OCI-LY1 (cell line): Measurements from ENCODE around the gene SYK.

Experiments used
- EZH2 ChIP-seq: fragments of 200-600 bp; sonication (generic), shearing (Covaris generic); IDR thresholded peaks from 2 replicates; pipeline ENCODE4 v1.8.0; 2017; ENCODE audit warnings: borderline replicate concordance, mixed run types, mild to moderate bottlenecking, antibody characterized with exemption, low read length, moderate library complexity, mixed read lengths
- TF ChIP-seq, protein P1 (sequence below): fragments of 200-600 bp; sonication (generic), shearing (Covaris generic); IDR thresholded peaks from 2 replicates; pipeline ENCODE4 v1.5.1; 2017; ENCODE audit warnings: mild to moderate bottlenecking, antibody characterized with exemption, low read length, moderate library complexity, mixed read lengths

DNA sequence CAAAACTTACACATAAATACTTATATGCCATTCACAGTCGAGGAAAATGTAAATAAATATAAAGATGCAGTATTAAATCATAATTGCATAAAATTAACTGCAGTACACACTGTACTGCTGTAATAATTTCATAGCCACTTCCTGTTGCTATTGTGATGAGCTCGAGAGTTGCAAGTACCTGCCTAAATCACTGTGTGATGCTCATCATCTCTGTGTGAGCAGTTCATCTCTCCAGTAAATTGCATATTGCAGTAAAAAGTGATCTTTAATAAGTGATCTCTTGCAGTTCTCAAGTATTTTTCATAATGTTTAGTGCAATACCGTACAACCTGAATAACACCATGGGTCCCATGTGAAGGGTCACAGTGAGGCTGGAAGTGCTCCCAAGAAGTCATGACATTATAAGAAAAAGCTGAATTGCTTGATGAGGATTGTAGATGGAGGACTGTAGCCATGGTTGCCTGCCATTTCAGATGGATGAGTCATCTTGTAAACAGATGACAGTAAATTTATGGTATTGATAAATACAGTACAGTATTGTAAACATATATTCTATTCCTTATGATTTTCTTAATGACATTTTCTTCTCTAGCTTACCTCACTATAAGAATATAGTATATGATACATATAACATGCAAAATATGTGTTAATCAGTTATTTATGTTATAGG lies 34.9 kb downstream of the SYK start:
- TF ChIP-seq, protein P1, sequence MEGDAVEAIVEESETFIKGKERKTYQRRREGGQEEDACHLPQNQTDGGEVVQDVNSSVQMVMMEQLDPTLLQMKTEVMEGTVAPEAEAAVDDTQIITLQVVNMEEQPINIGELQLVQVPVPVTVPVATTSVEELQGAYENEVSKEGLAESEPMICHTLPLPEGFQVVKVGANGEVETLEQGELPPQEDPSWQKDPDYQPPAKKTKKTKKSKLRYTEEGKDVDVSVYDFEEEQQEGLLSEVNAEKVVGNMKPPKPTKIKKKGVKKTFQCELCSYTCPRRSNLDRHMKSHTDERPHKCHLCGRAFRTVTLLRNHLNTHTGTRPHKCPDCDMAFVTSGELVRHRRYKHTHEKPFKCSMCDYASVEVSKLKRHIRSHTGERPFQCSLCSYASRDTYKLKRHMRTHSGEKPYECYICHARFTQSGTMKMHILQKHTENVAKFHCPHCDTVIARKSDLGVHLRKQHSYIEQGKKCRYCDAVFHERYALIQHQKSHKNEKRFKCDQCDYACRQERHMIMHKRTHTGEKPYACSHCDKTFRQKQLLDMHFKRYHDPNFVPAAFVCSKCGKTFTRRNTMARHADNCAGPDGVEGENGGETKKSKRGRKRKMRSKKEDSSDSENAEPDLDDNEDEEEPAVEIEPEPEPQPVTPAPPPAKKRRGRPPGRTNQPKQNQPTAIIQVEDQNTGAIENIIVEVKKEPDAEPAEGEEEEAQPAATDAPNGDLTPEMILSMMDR = no peak
- TF ChIP-seq EZH2 = no peak
